Cardiac atrium fibroblast (primary cell): ENCODE results near the gene LDHAL6A. TPM values are rescaled to one million over a fixed set of nuclear protein-coding genes. Genes with fewer than 3 reads are reported as not detected.

Experiments used
- total RNA-seq: library from RNA; depleted of rRNA; stranded (reverse); fragments of >200 nt; gene quantifications from 2 replicates; pipeline ENCODE4 v1.2.3, GENCODE V29; 2015

Gene LDHAL6A
- not detected in 2 replicates for total RNA-seq

DNA sequence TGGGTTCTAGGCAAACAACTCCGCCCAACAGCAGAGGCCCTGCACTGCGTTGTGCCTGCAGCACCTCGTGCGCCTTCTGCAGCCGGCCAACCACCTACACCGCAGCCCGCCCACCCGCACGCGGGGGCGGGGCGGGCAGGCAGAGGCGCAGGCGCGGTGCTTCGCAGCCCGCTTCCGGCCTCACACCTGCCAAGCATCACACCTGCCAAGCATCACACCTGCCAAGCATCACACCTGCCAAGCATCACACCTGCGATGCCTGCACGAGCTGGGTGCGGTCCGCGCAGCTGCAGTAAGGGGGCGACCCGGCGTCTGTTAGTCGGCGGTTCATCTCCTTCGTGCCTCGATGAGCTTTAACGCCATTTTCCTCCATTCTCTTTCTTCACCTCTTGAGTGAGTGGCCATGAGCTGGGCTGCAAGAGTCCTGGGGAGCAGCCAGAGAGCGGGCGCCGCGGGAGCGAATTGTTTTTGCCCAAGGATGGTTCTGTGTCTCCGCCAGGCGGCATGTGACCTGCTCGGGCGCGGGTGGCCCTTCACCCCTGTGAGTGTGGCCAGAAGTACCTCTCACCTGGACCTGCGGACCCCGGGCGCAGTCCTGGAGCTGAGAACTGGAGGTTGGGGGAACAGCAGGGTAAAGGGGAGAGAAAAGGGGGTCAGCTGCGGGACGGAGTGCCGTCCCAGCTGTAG is at the start of gene LDHAL6A:
Gene LDHAL6A, plus strand, starts transcription at position 171 of the 687 bp plus-strand sequence. CDS start 825 bp downstream, outside the sequence.

GRCh38 chr11:18526521-18527296 is 71.1 kb downstream of the LDHAL6A start, which contains the start of gene TSG101:
TSG101 (minus strand) TSS chr11:18526942; CDS start chr11:18526816, 126 bp downstream.

Other genes with a start within 250 kb of the LDHAL6A start
- gene SAA4, start 219.1 kb upstream of the LDHAL6A start, total RNA-seq = not detected in 2 replicates
- 6.8 TPM in 1 of 2 replicates, not detected in the other for gene SAA2, start 207.2 kb upstream of the LDHAL6A start, total RNA-seq
- 31.8 TPM in 1 of 2 replicates, not detected in the other for gene SAA1, start 189.6 kb upstream of the LDHAL6A start, total RNA-seq
- gene HPS5, start 133.7 kb upstream of the LDHAL6A start, total RNA-seq = 34.7 and 37.9 TPM in 2 replicates
- 51.3 and 66.4 TPM in 2 replicates for gene GTF2H1, start 133.3 kb upstream of the LDHAL6A start, total RNA-seq
- 1,968 and 2,018 TPM in 2 replicates for gene LDHA, start 61.3 kb upstream of the LDHAL6A start, total RNA-seq
- not detected in 2 replicates for gene LDHC, start 43.5 kb upstream of the LDHAL6A start, total RNA-seq
- gene TSG101, start 71.1 kb downstream of the LDHAL6A start, total RNA-seq = 90.9 and 120 TPM in 2 replicates
- gene UEVLD, start 132.9 kb downstream of the LDHAL6A start, total RNA-seq = 17.7 and 22.4 TPM in 2 replicates
- gene MISFA, start 143.9 kb downstream of the LDHAL6A start, total RNA-seq = 7.6 TPM in 1 of 2 replicates, not detected in the other
- gene SPTY2D1, start 178.5 kb downstream of the LDHAL6A start, total RNA-seq = 11.7 TPM in 2 replicates
- gene TMEM86A, start 242.9 kb downstream of the LDHAL6A start, total RNA-seq = 0.54 and 2.1 TPM in 2 replicates